Fibroblast of the aortic adventitia (primary cell): ENCODE measurements around the gene C1QL3. TPM values are rescaled to one million over a fixed set of nuclear protein-coding genes. Genes with fewer than 3 reads are reported as not detected.

Source experiments
- DNase-seq: peaks from one replicate; pipeline ENCODE4 v3.0.0-alpha.2; 2010; ENCODE audit warnings: low read depth
- H3K4me3 ChIP-seq: 2 replicates; pipeline ENCODE4 v1.5.1; 2011; ENCODE audit warnings: low read depth, mild to moderate bottlenecking, control low read depth, low read length, moderate library complexity
- CTCF ChIP-seq: IDR thresholded peaks from 2 replicates; pipeline ENCODE4 v1.5.1; 2011; ENCODE audit warnings: mild to moderate bottlenecking, low read length, control low read depth, inconsistent platforms; ENCODE audit not compliant: insufficient read depth
- total RNA-seq: library from RNA; depleted of rRNA; stranded (reverse); fragments of >200 nt; gene quantifications from 2 replicates; pipeline ENCODE4 v1.2.3, GENCODE V29; 2012; ENCODE audit warnings: low replicate concordance

The C1QL3 gene
- total RNA-seq, 1 donor = 0.09 TPM

GRCh38 chr10:16505161-16505560, 16.5 kb downstream of the C1QL3 start:
- no peak for DNase-seq
- no peak overlapping the region for H3K4me3 ChIP-seq

GRCh38 chr10:16497911-16498310, 23.8 kb downstream of the C1QL3 start:
- TF ChIP-seq CTCF = no peak
- no peak for DNase-seq
- no peak overlapping the region for H3K4me3 ChIP-seq

More at GRCh38 chr10:16505161-16505560, 16.5 kb downstream of the C1QL3 start:
- no peak for TF ChIP-seq CTCF

DNA sequence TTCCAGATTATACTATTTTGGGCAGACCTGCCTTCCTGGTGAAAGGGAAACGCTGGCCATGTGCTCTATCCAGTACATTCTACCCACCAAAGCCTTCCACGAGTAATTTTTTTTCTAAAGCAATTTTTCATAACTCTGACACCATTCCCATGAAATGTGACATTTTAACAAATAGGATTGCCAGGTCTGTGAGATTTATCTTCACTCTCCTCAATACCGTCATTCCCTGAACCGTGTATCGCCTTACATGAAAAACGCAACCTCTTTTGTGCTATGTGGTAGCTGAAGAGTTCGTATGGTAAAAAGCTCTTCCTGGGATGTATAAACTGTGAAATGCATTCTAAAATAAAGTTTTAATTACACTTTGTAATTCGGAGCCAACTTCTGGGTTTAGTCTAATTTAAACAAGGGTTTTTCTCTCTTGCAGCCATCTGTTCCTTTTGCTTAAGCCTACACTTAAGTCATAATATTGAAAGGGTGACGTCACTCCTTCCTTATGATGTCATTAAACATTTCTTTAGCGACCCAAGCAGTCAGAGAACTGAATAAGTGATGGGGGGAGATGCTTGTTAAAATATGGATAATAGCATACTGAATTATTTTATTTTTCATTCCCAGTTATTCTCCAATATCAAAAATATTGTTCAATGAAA, 27.7 kb downstream of the C1QL3 start:
- no peak for TF ChIP-seq CTCF
- H3K4me3 ChIP-seq = no peak overlapping the region
- DNase-seq = no peak

DNA sequence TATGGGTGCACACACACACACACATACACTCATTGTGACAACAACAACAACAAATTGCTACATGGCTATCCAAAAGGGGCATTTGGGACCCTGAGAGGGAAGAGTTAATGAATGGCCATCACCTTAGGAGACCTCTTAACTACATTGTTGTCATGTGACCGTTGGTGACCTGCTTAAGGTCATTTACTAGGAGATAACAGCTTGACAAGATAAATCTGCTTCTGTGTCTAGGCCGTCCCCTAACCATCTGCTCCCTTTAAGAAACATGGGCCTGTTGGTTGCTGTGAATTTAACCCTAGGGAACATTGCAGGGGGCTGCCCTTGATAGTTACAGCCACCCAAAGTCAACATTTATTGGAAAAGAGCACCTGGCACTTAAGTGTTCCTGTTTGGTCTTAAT, 29.7 kb downstream of the C1QL3 start:
- no peak for DNase-seq
- TF ChIP-seq CTCF = no peak
- no peak overlapping the region for H3K4me3 ChIP-seq

DNA sequence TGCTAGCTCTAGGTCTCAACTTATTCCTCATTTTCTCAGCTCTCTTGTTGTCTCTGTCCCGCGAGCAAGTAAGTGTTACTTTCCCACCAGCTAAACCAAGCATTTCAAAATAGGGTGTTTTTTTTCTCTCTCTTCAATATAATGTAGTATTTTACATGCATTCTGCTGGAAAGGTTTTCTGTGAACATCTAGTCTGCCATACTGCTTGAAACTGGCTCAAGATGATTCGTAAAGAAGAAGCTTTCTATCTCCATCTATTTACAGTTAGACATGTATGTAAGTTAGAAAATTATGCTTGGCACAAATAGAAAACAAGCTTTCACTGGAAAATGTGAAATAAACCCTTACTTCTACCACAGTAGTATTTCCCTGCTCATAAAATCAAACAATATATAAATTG, 31.2 kb downstream of the C1QL3 start:
- no peak overlapping the region for H3K4me3 ChIP-seq
- TF ChIP-seq CTCF = no peak

DNA sequence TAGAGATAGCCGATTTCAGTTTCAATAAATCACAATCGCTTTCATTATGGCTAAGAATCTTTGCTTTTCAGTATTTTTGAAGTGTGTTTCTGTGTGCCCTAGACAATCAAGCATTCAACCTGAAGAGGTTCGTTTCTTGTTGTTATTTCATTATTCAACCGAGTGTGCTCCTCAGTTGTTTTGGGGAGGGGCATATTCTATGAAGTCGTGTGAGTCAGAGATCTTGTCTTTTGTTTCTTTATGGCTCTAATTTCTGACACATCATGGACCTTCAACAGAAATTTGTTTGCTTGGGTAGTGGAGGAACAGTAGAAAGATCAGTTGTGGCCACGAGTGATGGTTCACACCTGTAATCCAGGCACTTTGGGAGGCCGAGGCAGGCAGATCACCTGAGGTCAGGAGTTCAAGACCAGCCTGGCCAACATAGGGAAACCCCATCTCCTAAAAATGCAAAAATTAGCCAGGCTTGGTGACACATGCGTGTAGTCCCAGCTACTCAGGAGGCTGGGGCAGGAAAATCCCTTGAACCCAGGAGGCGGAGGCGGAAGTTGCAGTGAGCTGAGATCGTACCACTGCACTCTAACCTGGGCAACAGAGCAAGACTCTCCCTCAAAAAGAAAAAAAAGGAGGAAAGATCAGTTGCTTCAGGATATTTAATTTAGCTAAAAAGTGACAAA, 38.3 kb downstream of the C1QL3 start:
- DNase-seq = no peak
- TF ChIP-seq CTCF = no peak
- H3K4me3 ChIP-seq = no peak overlapping the region

More for the DNA sequence above, 31.2 kb downstream of the C1QL3 start:
- no peak for DNase-seq
